HG03025 (cell line): ENCODE data around the gene KRTAP5-3.

Source experiments
- ATAC-seq: cut with Tn5 transposase; IDR thresholded peaks from one replicate; pipeline ENCODE4 v1.9.1; 2021; ENCODE audit warnings: mild to moderate bottlenecking, moderate library complexity; ENCODE audit not compliant: unreplicated experiment, low FRiP score

KRTAP5-3 gene

GRCh38 chr11:1644601-1645356 lies 36.5 kb upstream of the KRTAP5-3 start:
- ATAC-seq: no peak

- no peak for ATAC-seq
Observed at GRCh38 chr11:1643146-1643690, 35.0 kb upstream of the KRTAP5-3 start.

- ATAC-seq: no peak
Observed at GRCh38 chr11:1642288-1643145, 34.3 kb upstream of the KRTAP5-3 start.

GRCh38 chr11:1641096-1641495 lies 32.8 kb upstream of the KRTAP5-3 start:
- no peak for ATAC-seq

GRCh38 chr11:1640076-1640946 lies 32.0 kb upstream of the KRTAP5-3 start:
- no peak for ATAC-seq

GRCh38 chr11:1639666-1640065 lies 31.4 kb upstream of the KRTAP5-3 start:
- no peak for ATAC-seq

GRCh38 chr11:1639102-1639620 lies 30.9 kb upstream of the KRTAP5-3 start:
- no peak for ATAC-seq

GRCh38 chr11:1638344-1638743 lies 30.1 kb upstream of the KRTAP5-3 start:
- ATAC-seq: no peak

- ATAC-seq: no peak
Observed at GRCh38 chr11:1637628-1638027, 29.4 kb upstream of the KRTAP5-3 start.

GRCh38 chr11:1636291-1636950 lies 28.2 kb upstream of the KRTAP5-3 start:
- ATAC-seq: no peak

- no peak for ATAC-seq
Observed at GRCh38 chr11:1633864-1634263, 25.6 kb upstream of the KRTAP5-3 start.

GRCh38 chr11:1632053-1632714 lies 23.9 kb upstream of the KRTAP5-3 start:
- no peak for ATAC-seq

- no peak for ATAC-seq
Observed at GRCh38 chr11:1631066-1631568, 22.9 kb upstream of the KRTAP5-3 start.

GRCh38 chr11:1630271-1630670 lies 22.0 kb upstream of the KRTAP5-3 start:
- ATAC-seq: no peak

- ATAC-seq: no peak
Observed at GRCh38 chr11:1629326-1630185, 21.3 kb upstream of the KRTAP5-3 start, which contains the start of gene KRTAP5-5. KRTAP5-5 (plus strand) TSS chr11:1629775; CDS start chr11:1629841, 66 bp downstream.

GRCh38 chr11:1628506-1629325 lies 20.5 kb upstream of the KRTAP5-3 start:
- no peak for ATAC-seq

- no peak for ATAC-seq
Observed at GRCh38 chr11:1625541-1625940, 17.3 kb upstream of the KRTAP5-3 start.
